Measurements from ENCODE around the gene MYH7.

MYH7 gene

GRCh38 chr14:23470947-23471346 is 35.5 kb upstream of the MYH7 start:
- TF ChIP-seq CTCF (IDR thresholded peaks at IDR 0.05), result no peak

DNA sequence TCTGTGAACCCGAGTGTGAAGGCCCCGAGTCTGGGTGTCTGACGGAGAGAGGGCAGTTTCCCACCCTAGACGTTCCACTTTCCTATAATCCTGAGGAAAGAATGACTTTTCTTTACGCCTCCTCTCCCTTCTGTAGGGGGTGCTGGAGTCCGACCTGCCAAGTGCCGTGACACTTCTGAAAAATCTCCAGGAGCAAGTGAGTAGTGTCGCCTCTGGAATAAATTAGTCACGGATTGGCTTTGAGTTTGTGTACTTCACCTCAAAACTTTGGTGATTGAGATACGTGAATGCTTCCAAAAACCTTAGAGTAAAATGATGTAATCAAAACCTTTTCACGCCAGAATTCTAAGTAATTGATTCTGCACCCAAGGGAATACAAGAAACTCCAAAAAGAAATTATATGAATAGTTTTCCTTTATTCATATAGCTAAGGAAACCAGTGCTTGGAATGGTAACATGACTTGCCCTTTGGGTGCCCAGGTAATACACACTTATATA is 34.5 kb upstream of the MYH7 start:
- TF ChIP-seq CTCF (IDR thresholded peaks at IDR 0.05), result no peak
- Histone ChIP-seq H3K27ac (peak overlapping the region; percentile 54 to 82), H3K4me3 (peak overlapping the region; percentile 89)
- no peak for DNase-seq (ENCODE audit: low spot score)

More at GRCh38 chr14:23470947-23471346, 35.5 kb upstream of the MYH7 start:
- no peak for DNase-seq (ENCODE audit: low spot score)
- H3K4me3 ChIP-seq, result no peak overlapping the region
- H3K27ac ChIP-seq, result no peak overlapping the region

DNA sequence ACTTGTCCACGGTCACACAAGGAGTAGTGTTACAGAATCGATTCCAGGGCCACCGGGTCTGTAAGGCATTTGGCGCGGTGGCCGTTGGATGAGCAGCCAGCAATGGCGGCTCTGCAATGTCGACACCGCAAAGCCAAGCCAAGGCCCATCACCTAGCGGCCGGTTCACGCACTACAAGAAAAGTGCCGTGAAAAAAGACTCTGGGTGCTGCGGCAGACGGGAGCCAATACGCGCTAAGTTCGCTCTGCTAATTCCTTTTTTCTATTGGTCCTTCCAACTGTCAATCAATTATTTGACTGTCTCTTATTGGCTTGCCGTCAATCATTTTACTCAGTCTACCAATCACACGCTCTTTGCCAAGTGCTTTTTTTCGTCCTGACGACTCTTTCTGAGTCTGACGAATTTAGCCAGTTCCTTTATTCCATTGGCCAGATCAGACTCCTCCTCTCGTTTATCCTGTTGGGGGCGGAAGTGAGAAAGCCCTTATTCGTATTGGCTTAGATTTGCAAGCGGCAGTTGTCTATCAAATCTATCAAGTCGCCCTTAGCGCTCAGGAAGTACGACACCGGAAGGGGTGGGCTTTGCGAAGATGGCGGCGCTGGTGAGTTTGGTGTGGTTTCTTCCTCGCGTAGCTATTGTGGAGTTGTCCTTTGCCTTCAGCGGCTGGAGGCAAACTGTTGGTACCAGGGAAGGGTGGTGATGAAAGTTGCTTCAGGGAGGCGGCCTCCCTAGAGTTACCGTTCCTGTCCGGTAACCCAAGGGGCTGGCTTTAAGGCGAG is 33.9 kb upstream of the MYH7 start, which contains the start of gene NGDN:
TSS of gene NGDN (plus strand) at position 577 of the 779 bp plus-strand sequence. CDS start at position 590, 13 bp downstream.
- Histone ChIP-seq H3K27ac (peak within 1 kb of the TSS; percentile 65 to 82), H3K4me3 (peak within 1 kb of the TSS; percentile 89)
- peak; percentile 70 for TF ChIP-seq CTCF (IDR thresholded peaks at IDR 0.05)
- DNase-seq (ENCODE audit: low spot score), result peak; percentile 95

GRCh38 chr14:23468704-23469126 is 33.3 kb upstream of the MYH7 start:
- Histone ChIP-seq H3K27ac (peak overlapping the region; percentile 65 to 79), H3K4me3 (peak overlapping the region; percentile 66)
- TF ChIP-seq CTCF (IDR thresholded peaks at IDR 0.05), result no peak
- DNase-seq (ENCODE audit: low spot score), result no peak

DNA sequence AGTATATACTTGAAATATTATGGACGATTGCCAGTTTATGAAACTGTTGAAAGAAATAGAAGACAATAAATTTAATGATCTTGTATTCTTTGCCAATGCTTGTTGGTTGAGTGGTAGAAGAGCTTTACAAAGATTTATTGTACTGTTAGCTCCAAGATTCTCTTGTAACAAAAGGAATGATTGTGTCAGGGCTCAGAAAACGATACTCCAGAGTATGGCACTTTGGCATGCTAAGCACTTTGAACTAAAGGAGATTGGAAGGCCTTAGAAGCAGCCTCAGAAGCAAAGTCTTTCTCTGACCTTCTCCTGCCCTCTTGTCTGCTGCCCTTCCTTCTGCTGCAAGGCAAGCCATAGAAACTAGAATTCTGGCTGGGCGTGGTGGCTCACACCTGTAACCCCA is 29.8 kb upstream of the MYH7 start:
- no peak for DNase-seq (ENCODE audit: low spot score)
- no peak overlapping the region for H3K4me3 ChIP-seq
- no peak overlapping the region for H3K27ac ChIP-seq
- no peak for TF ChIP-seq CTCF (IDR thresholded peaks at IDR 0.05)

DNA sequence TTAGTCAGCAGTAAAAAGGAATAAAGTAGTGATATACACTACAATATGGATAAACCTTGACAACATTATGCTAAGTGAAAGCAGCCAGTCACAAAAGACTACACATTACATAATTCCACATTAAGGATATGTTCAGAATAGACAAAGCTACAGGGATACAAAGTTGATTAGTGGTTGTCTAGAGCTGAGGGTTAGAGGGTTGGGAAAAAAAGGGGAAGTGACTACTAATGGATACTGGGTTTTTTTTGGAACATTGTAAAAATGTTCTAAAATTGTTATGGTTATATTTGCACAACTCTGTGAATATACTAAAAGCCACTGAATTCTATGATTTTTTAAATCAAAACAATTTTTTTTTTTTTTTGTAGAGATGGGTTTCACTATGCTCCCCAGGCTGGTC is 29.2 kb upstream of the MYH7 start:
- Histone ChIP-seq H3K4me3 (no peak overlapping the region), H3K27ac (no peak overlapping the region)
- no peak for DNase-seq (ENCODE audit: low spot score)
- no peak for TF ChIP-seq CTCF (IDR thresholded peaks at IDR 0.05)

DNA sequence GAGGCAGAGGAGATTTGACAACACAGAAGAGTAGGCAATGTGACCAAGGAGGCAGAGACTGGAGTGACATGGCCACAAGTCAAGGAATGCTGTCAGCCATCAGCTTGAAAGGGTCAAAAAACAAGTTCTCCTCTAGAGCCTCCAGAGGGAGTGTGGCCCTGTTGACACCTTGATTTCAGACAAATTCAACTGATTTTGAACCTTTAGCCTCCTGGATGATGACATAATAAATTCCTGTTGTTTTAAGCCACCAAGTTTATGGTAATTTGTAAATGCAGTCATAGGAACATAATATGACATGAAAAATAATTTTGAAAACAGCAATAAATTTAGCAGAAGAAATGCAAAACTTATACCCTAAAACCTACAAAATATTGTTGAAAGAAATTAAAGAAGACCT is 25.5 kb upstream of the MYH7 start:
- TF ChIP-seq CTCF (IDR thresholded peaks at IDR 0.05), result no peak
- H3K27ac ChIP-seq, result no peak overlapping the region
- no peak for DNase-seq (ENCODE audit: low spot score)
- H3K4me3 ChIP-seq, result no peak overlapping the region

Data from coronary artery (tissue), 2 donors.